ENCODE measurements around the gene KRTAP5-10.
"Not testable (repeated sequence)": the region's sequence is repeated elsewhere in the genome, so short reads cannot be mapped to it uniquely, and the experiment has no call there.

The KRTAP5-10 gene

GRCh38 chr11:71542879-71543777 lies 22.2 kb upstream of the KRTAP5-10 start:
- no peak for DNase-seq

GRCh38 chr11:71543866-71544265 lies 21.5 kb upstream of the KRTAP5-10 start:
- no peak for DNase-seq

GRCh38 chr11:71544525-71545214 lies 20.7 kb upstream of the KRTAP5-10 start:
- no peak for DNase-seq

GRCh38 chr11:71545405-71545966 lies 19.9 kb upstream of the KRTAP5-10 start:
- DNase-seq = no peak

- DNase-seq = no peak
Measured at GRCh38 chr11:71548120-71548519, 17.2 kb upstream of the KRTAP5-10 start, which contains the start of gene KRTAP5-9. KRTAP5-9 (plus strand) TSS chr11:71548420; CDS start chr11:71548658, 238 bp downstream.

- no peak for DNase-seq
Measured at GRCh38 chr11:71548716-71549151, 16.6 kb upstream of the KRTAP5-10 start.

GRCh38 chr11:71551711-71552110 lies 13.7 kb upstream of the KRTAP5-10 start:
- no peak for DNase-seq

- DNase-seq = no peak
Measured at GRCh38 chr11:71554996-71555395, 10.4 kb upstream of the KRTAP5-10 start.

- no peak for DNase-seq
Measured at GRCh38 chr11:71555508-71555907, 9.9 kb upstream of the KRTAP5-10 start.

GRCh38 chr11:71556018-71556417 lies 9.3 kb upstream of the KRTAP5-10 start:
- DNase-seq = no peak

GRCh38 chr11:71557257-71557656 lies 8.1 kb upstream of the KRTAP5-10 start:
- DNase-seq = no peak

GRCh38 chr11:71558996-71559395 lies 6.4 kb upstream of the KRTAP5-10 start:
- DNase-seq = no peak

- peak; percentile 7 for DNase-seq
Measured at GRCh38 chr11:71562120-71562519, 3.2 kb upstream of the KRTAP5-10 start.

- peak; percentile 49 for DNase-seq
Measured at GRCh38 chr11:71563406-71563805, 2.0 kb upstream of the KRTAP5-10 start.

GRCh38 chr11:71564430-71564829 lies 933 bp upstream of the KRTAP5-10 start:
- no peak for DNase-seq

GRCh38 chr11:71566081-71566620 lies 788 bp downstream of the KRTAP5-10 start:
- no peak for DNase-seq

GRCh38 chr11:71566626-71567599 lies 1.6 kb downstream of the KRTAP5-10 start:
- DNase-seq = not testable (repeated sequence)

- not testable (repeated sequence) for DNase-seq
Measured at GRCh38 chr11:71567633-71568032, 2.3 kb downstream of the KRTAP5-10 start.

- DNase-seq = no peak
Measured at GRCh38 chr11:71568704-71569349, 3.5 kb downstream of the KRTAP5-10 start.

GRCh38 chr11:71571101-71571850 lies 5.9 kb downstream of the KRTAP5-10 start:
- not testable (repeated sequence) for DNase-seq

GRCh38 chr11:71572811-71573210 lies 7.4 kb downstream of the KRTAP5-10 start:
- no peak for DNase-seq
